Fibroblast of pulmonary artery (primary cell): ENCODE measurements around the gene TJP2.

Experiments
- DNase-seq: peaks from one replicate; pipeline ENCODE4 v3.0.0-alpha.2; 2010; ENCODE audit warnings: low read depth
- H3K4me3 ChIP-seq: replicated peaks from 2 replicates; pipeline ENCODE4 v1.5.1; 2011; ENCODE audit warnings: low read depth, mild to moderate bottlenecking, control low read depth, low read length, moderate library complexity
- TF ChIP-seq, protein P1 (sequence below): IDR thresholded peaks from 2 replicates; pipeline ENCODE4 v1.5.1; 2011; ENCODE audit warnings: mild to moderate bottlenecking, control low read depth, low read length, inconsistent platforms; ENCODE audit errors: missing control alignments

Gene TJP2

GRCh38 chr9:69307446-69308205 lies 133.5 kb downstream of the TJP2 start:
- peak; percentile 79 for DNase-seq

GRCh38 chr9:69308206-69308931 lies 134.3 kb downstream of the TJP2 start:
- DNase-seq = no peak
- TF ChIP-seq, protein P1, sequence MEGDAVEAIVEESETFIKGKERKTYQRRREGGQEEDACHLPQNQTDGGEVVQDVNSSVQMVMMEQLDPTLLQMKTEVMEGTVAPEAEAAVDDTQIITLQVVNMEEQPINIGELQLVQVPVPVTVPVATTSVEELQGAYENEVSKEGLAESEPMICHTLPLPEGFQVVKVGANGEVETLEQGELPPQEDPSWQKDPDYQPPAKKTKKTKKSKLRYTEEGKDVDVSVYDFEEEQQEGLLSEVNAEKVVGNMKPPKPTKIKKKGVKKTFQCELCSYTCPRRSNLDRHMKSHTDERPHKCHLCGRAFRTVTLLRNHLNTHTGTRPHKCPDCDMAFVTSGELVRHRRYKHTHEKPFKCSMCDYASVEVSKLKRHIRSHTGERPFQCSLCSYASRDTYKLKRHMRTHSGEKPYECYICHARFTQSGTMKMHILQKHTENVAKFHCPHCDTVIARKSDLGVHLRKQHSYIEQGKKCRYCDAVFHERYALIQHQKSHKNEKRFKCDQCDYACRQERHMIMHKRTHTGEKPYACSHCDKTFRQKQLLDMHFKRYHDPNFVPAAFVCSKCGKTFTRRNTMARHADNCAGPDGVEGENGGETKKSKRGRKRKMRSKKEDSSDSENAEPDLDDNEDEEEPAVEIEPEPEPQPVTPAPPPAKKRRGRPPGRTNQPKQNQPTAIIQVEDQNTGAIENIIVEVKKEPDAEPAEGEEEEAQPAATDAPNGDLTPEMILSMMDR = no peak
- no peak overlapping the region for H3K4me3 ChIP-seq

More at GRCh38 chr9:69307446-69308205, 133.5 kb downstream of the TJP2 start:
- TF ChIP-seq, protein P1 = no peak
- H3K4me3 ChIP-seq = no peak overlapping the region

GRCh38 chr9:69313175-69313574 lies 139.1 kb downstream of the TJP2 start:
- H3K4me3 ChIP-seq = no peak overlapping the region
- TF ChIP-seq, protein P1 = no peak

GRCh38 chr9:69314547-69314946 lies 140.5 kb downstream of the TJP2 start:
- no peak overlapping the region for H3K4me3 ChIP-seq
- peak; percentile 13 for DNase-seq
- TF ChIP-seq, protein P1 = no peak

More at GRCh38 chr9:69313175-69313574, 139.1 kb downstream of the TJP2 start:
- no peak for DNase-seq

DNA sequence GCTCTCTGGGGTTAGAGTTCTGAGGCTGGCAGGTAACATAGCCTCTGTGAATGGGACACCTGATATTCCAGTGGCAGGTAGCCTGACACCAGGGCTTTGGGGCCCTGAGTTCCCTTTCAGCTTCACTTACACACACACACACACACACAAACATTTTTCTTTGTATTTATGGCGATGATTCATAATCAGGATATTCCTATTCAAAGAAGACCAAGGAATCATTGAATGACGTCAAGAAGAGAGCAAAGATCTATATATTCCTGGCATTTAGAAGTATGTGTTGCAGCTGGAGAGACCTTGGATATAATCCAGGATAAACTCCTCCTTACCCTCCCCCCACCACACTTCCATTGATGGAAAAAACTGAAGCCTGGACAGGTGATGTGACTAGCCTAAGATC lies 143.0 kb downstream of the TJP2 start:
- DNase-seq = peak; percentile 36
- no peak overlapping the region for H3K4me3 ChIP-seq

GRCh38 chr9:69317894-69318293 lies 143.8 kb downstream of the TJP2 start:
- no peak for DNase-seq
- H3K4me3 ChIP-seq = no peak overlapping the region
- TF ChIP-seq, protein P1 = no peak

More for the DNA sequence above, 143.0 kb downstream of the TJP2 start:
- TF ChIP-seq, protein P1 = no peak
